Keratinocyte (primary cell): Measurements from ENCODE around the gene TMEM131. TPM values are rescaled to one million over a fixed set of nuclear protein-coding genes. Genes with fewer than 3 reads are reported as not detected.

Source experiments
- DNase-seq: peaks from one replicate; pipeline ENCODE4 v3.0.0-alpha.2; 2011; ENCODE audit warnings: low read depth, missing footprints, low spot score
- FAIRE-seq: peaks from 2 replicates; lab custom pipeline; 2011; peaks lifted over from hg19 to GRCh38; lab: Jason Lieb, UNC
- H2AFZ ChIP-seq: 2 replicates; pipeline ENCODE4 v1.6.0; 2012; ENCODE audit warnings: low read length, control low read depth, inconsistent platforms; ENCODE audit not compliant: control insufficient read depth
- H3K27ac ChIP-seq: 2 replicates; pipeline ENCODE4 v1.5.1; 2011; ENCODE audit warnings: low read length; ENCODE audit not compliant: control insufficient read depth, insufficient read depth
- H3K27me3 ChIP-seq: 3 replicates; pipeline ENCODE4 v1.6.0; 2011; ENCODE audit warnings: low read length; ENCODE audit not compliant: control insufficient read depth, insufficient read depth; ENCODE audit errors: extremely low read depth
- H3K36me3 ChIP-seq, 2 experiments: 2 replicates in 1 of 2; 3 replicates in 1 of 2; pipeline ENCODE4 v1.5.1; 2011; ENCODE audit warnings: low read length in 2 of 2, mild to moderate bottlenecking in 1 of 2; ENCODE audit not compliant: control insufficient read depth in 2 of 2, insufficient read depth in 2 of 2; ENCODE audit errors: extremely low read depth in 1 of 2
- H3K4me1 ChIP-seq: 3 replicates; pipeline ENCODE4 v1.5.1; 2011; ENCODE audit warnings: low read length; ENCODE audit not compliant: control insufficient read depth, insufficient read depth; ENCODE audit errors: extremely low read depth
- H3K4me2 ChIP-seq: 3 replicates; pipeline ENCODE4 v1.6.0; 2011; ENCODE audit warnings: low read depth, low read length; ENCODE audit not compliant: control insufficient read depth, insufficient read depth; ENCODE audit errors: extremely low read depth
- H3K4me3 ChIP-seq, 3 experiments: fragments of 200-600 bp in 1 of 3; sonication (generic) in 1 of 3; 2 replicates in 2 of 3; 3 replicates in 1 of 3; pipeline ENCODE4 v1.5.1; 2011 to 2016; ENCODE audit warnings: low read length in 3 of 3, mild to moderate bottlenecking in 3 of 3, control low read depth in 2 of 3, inconsistent platforms in 1 of 3, low read depth in 1 of 3, mixed read lengths in 1 of 3, mixed run types in 1 of 3, moderate library complexity in 1 of 3; ENCODE audit not compliant: control insufficient read depth in 2 of 3, insufficient read depth in 2 of 3; ENCODE audit errors: extremely low read depth in 1 of 3
- H3K79me2 ChIP-seq: 2 replicates; pipeline ENCODE4 v1.6.0; 2012; ENCODE audit warnings: low read length; ENCODE audit not compliant: control insufficient read depth, insufficient read depth
- H3K9ac ChIP-seq: 3 replicates; pipeline ENCODE4 v1.6.0; 2011; ENCODE audit warnings: low read length; ENCODE audit not compliant: control insufficient read depth, insufficient read depth; ENCODE audit errors: extremely low read depth
- H3K9me1 ChIP-seq: 3 replicates; pipeline ENCODE4 v1.6.0; 2011; ENCODE audit warnings: low read length; ENCODE audit not compliant: control insufficient read depth, insufficient read depth; ENCODE audit errors: extremely low read depth
- H3K9me3 ChIP-seq: 2 replicates; pipeline ENCODE4 v1.5.1; 2012; ENCODE audit warnings: low read depth, low read length; ENCODE audit not compliant: control insufficient read depth
- H4K20me1 ChIP-seq: 3 replicates; pipeline ENCODE4 v1.6.0; 2011; ENCODE audit warnings: low read length; ENCODE audit not compliant: control insufficient read depth, insufficient read depth; ENCODE audit errors: extremely low read depth
- EZH2 ChIP-seq: IDR thresholded peaks from one replicate; pipeline ENCODE4 v1.6.1; 2012; ENCODE audit warnings: inconsistent platforms, mild to moderate bottlenecking, low read length, moderate library complexity
- dilution Hi-C: fragments of 300-500 bp; cut with MboI; formaldehyde crosslinking; loops from one replicate; pipeline ENCODE4 v1.7.0; 2020; ENCODE audit warnings: low sequenced_read_pairs; ENCODE audit not compliant: extremely low pct_ligation_motif_present
- polyA plus RNA-seq, 5 experiments: library from polyadenylated mRNA; depleted of rRNA in 3 of 5; stranded (reverse) in 3 of 5; stranded (forward) in 1 of 5; unstranded in 1 of 5; fragments of >200 nt; gene quantifications; 1 replicate in 1 of 5; 2 replicates in 3 of 5; 3 replicates in 1 of 5; pipeline versions ENCODE4 v1.2.1 to v1.2.3, GENCODE V29; 2011 to 2012; ENCODE audit warnings: missing spikeins in 2 of 5, low read depth in 1 of 5, low replicate concordance in 1 of 5
- TF ChIP-seq, protein P1 (sequence below), 3 experiments: IDR thresholded peaks in 1 of 3; conservative IDR thresholded peaks in 1 of 3; optimal IDR thresholded peaks in 1 of 3; 2 replicates in 2 of 3; 3 replicates in 1 of 3; pipeline versions ENCODE3 to v1.5.1; 2011; ENCODE audit warnings: low read length in 3 of 3, mild to moderate bottlenecking in 3 of 3, moderate library complexity in 2 of 3, control low read depth in 1 of 3, inconsistent platforms in 1 of 3; ENCODE audit not compliant: insufficient read depth in 2 of 3; ENCODE audit errors: extremely low read depth in 1 of 3

Gene TMEM131
- polyA plus RNA-seq, 1 donor (not counting 4 experiments of a cell fraction or from before 2014, with no cell fraction given): 25.5 TPM

DNA sequence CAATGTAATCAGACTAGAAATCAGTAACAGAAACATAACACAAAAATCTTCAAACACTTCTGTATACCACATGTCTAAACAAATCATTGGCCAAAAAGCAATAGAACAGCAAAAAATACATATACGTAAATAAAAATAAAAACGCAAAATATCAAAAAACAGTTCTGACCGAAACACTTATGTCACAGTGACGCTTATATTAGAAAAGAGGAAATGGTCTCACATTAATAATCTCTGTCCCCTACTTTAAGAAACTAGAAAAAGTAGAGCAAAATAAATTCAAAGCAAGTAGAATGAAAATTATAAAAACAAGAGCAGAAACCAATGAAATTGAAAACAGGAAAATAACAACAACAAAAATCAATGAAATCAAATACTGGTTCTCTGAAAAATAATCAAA lies 41.9 kb downstream of the TMEM131 start:
- Histone ChIP-seq H3K27me3 (no peaks in the 10 kb centered on the region), H3K9me3 (no peaks in the 10 kb centered on the region), H4K20me1 (peaks cover 7% of the 10 kb centered on the region), H3K36me3 (no peaks in the 10 kb centered on the region), H3K27ac (no peak overlapping the region), H3K9ac (no peak overlapping the region), H2AFZ (no peak overlapping the region), H3K9me1 (no peaks in the 10 kb centered on the region), H3K79me2 (peaks cover 93% of the 10 kb centered on the region), H3K4me2 (no peak overlapping the region), H3K4me3 (no peak overlapping the region), H3K4me1 (peaks cover 36% of the 10 kb centered on the region)
- dilution Hi-C loops: no loop called here
- TF ChIP-seq, protein P1, sequence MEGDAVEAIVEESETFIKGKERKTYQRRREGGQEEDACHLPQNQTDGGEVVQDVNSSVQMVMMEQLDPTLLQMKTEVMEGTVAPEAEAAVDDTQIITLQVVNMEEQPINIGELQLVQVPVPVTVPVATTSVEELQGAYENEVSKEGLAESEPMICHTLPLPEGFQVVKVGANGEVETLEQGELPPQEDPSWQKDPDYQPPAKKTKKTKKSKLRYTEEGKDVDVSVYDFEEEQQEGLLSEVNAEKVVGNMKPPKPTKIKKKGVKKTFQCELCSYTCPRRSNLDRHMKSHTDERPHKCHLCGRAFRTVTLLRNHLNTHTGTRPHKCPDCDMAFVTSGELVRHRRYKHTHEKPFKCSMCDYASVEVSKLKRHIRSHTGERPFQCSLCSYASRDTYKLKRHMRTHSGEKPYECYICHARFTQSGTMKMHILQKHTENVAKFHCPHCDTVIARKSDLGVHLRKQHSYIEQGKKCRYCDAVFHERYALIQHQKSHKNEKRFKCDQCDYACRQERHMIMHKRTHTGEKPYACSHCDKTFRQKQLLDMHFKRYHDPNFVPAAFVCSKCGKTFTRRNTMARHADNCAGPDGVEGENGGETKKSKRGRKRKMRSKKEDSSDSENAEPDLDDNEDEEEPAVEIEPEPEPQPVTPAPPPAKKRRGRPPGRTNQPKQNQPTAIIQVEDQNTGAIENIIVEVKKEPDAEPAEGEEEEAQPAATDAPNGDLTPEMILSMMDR (optimal IDR thresholded peaks at IDR 0.05 in 1 of 3, IDR thresholded peaks at IDR 0.05 in 1 of 3, conservative IDR thresholded peaks at IDR 0.05 in 1 of 3; ENCODE audit: extremely low read depth in 1 of 3, insufficient read depth in 2 of 3, low read length in 3 of 3): no peak
- no peak for TF ChIP-seq EZH2
- no peak for DNase-seq
- FAIRE-seq: no peak

- Histone ChIP-seq H3K9ac (no peak overlapping the region), H3K36me3 (no peaks in the 10 kb centered on the region), H2AFZ (no peak overlapping the region), H3K4me2 (no peak overlapping the region), H3K27ac (no peak overlapping the region), H3K4me1 (peaks cover 26% of the 10 kb centered on the region), H3K79me2 (peaks cover 91% of the 10 kb centered on the region), H4K20me1 (peaks cover 3% of the 10 kb centered on the region), H3K27me3 (no peaks in the 10 kb centered on the region), H3K9me3 (no peaks in the 10 kb centered on the region), H3K4me3 (no peak overlapping the region), H3K9me1 (no peaks in the 10 kb centered on the region)
- TF ChIP-seq, protein P1 (optimal IDR thresholded peaks at IDR 0.05 in 1 of 3, IDR thresholded peaks at IDR 0.05 in 1 of 3, conservative IDR thresholded peaks at IDR 0.05 in 1 of 3; ENCODE audit: extremely low read depth in 1 of 3, insufficient read depth in 2 of 3, low read length in 3 of 3): no peak
- TF ChIP-seq EZH2: no peak
- no peak for DNase-seq
- no peak for FAIRE-seq
- dilution Hi-C loops: no loop called here
Observed at GRCh38 chr2:97952357-97952756, 43.4 kb downstream of the TMEM131 start.
